Mesodermal cell (in vitro differentiated cells): ENCODE results near the gene APBA2.

ENCODE experiments used
- H3K27ac ChIP-seq: 2 replicates; pipeline ENCODE4 v1.7.0; 2013; ENCODE audit warnings: mild to moderate bottlenecking, low read depth, low read length, moderate library complexity; ENCODE audit not compliant: severe bottlenecking
- H3K36me3 ChIP-seq: 2 replicates; pipeline ENCODE4 v1.7.1; 2013; ENCODE audit warnings: mild to moderate bottlenecking, low read length, moderate library complexity; ENCODE audit not compliant: control insufficient read depth, insufficient read depth
- H3K4me1 ChIP-seq: one replicate; pipeline ENCODE4 v1.7.1; 2013; ENCODE audit warnings: mild to moderate bottlenecking, low read length; ENCODE audit not compliant: insufficient read depth, control insufficient read depth, poor library complexity, severe bottlenecking
- H3K4me3 ChIP-seq: 2 replicates; pipeline ENCODE4 v1.7.0; 2013; ENCODE audit warnings: low read length, control low read depth, mild to moderate bottlenecking; ENCODE audit not compliant: insufficient read depth, poor library complexity, severe bottlenecking; ENCODE audit errors: extremely low read depth
- H3K9me3 ChIP-seq: 2 replicates; pipeline ENCODE4 v1.7.1; 2013; ENCODE audit warnings: mild to moderate bottlenecking, low read length, moderate library complexity; ENCODE audit not compliant: control insufficient read depth
- WGBS, 2 experiments: methylation state at CpG; one replicate each; pipeline ENCODE4 v1.1.5; 2013; ENCODE audit warnings: missing lambda C conversion rate in 2 of 2; ENCODE audit not compliant: insufficient coverage in 2 of 2; 5-methylcytosine and 5-hydroxymethylcytosine counted together

Gene APBA2

GRCh38 chr15:28978661-28979060, 92.9 kb downstream of the APBA2 start:
- Histone ChIP-seq H3K27ac (no peak overlapping the region), H3K36me3 (no peaks in the 10 kb centered on the region)
- WGBS, 2 experiments, result 78 to 93% methylated on average over 3 of the region's 3 CpGs

GRCh38 chr15:28979208-28979841, 93.6 kb downstream of the APBA2 start:
- Histone ChIP-seq H3K4me1 (peaks cover 24% of the 10 kb centered on the region), H3K36me3 (no peaks in the 10 kb centered on the region), H3K9me3 (no peaks in the 10 kb centered on the region), H3K27ac (no peak overlapping the region), H3K4me3 (no peak overlapping the region)
- WGBS, 2 experiments, result 78 to 85% methylated on average over 8 to 10 of the region's 13 CpGs

More at GRCh38 chr15:28978661-28979060, 92.9 kb downstream of the APBA2 start:
- peaks cover 24% of the 10 kb centered on the region for H3K4me1 ChIP-seq
- no peaks in the 10 kb centered on the region for H3K9me3 ChIP-seq
- no peak overlapping the region for H3K4me3 ChIP-seq

- H3K4me1 ChIP-seq, result peaks cover 32% of the 10 kb centered on the region
- H3K27ac ChIP-seq, result no peak overlapping the region
- WGBS, 2 experiments, result 83 to 100% methylated on average over 1 of the region's 3 CpGs
- no peaks in the 10 kb centered on the region for H3K9me3 ChIP-seq
- no peaks in the 10 kb centered on the region for H3K36me3 ChIP-seq
- no peak overlapping the region for H3K4me3 ChIP-seq
These were observed 95.1 kb downstream of the APBA2 start for GRCh38 chr15:28980709-28981350.

- Histone ChIP-seq H3K36me3 (no peaks in the 10 kb centered on the region), H3K4me1 (peaks cover 36% of the 10 kb centered on the region), H3K9me3 (no peaks in the 10 kb centered on the region), H3K4me3 (no peak overlapping the region), H3K27ac (no peak overlapping the region)
These were observed 95.6 kb downstream of the APBA2 start for GRCh38 chr15:28981351-28981720.

GRCh38 chr15:28981921-28982320, 96.1 kb downstream of the APBA2 start:
- no peak overlapping the region for H3K4me3 ChIP-seq
- no peaks in the 10 kb centered on the region for H3K36me3 ChIP-seq
- peaks cover 1% of the 10 kb centered on the region for H3K9me3 ChIP-seq
- peaks cover 32% of the 10 kb centered on the region for H3K4me1 ChIP-seq
- H3K27ac ChIP-seq, result no peak overlapping the region
- WGBS, 2 experiments, result no CpG with 5 or more reads among the region's 4 CpGs

GRCh38 chr15:28982886-28983285, 97.1 kb downstream of the APBA2 start:
- no peak overlapping the region for H3K4me3 ChIP-seq
- peaks cover 25% of the 10 kb centered on the region for H3K4me1 ChIP-seq
- H3K27ac ChIP-seq, result no peak overlapping the region
- 91 to 100% methylated on average over 6 of the region's 6 CpGs for WGBS, 2 experiments
- H3K9me3 ChIP-seq, result peaks cover 4% of the 10 kb centered on the region
- H3K36me3 ChIP-seq, result no peaks in the 10 kb centered on the region

GRCh38 chr15:28983432-28984311, 97.9 kb downstream of the APBA2 start:
- Histone ChIP-seq H3K27ac (no peak overlapping the region), H3K9me3 (peaks cover 4% of the 10 kb centered on the region), H3K4me3 (no peak overlapping the region), H3K4me1 (peaks cover 20% of the 10 kb centered on the region), H3K36me3 (no peaks in the 10 kb centered on the region)
- 88 to 91% methylated on average over 17 of the region's 20 CpGs for WGBS, 2 experiments

GRCh38 chr15:28984421-28985315, 98.9 kb downstream of the APBA2 start:
- Histone ChIP-seq H3K27ac (peak overlapping the region; percentile 41), H3K4me1 (peaks cover 12% of the 10 kb centered on the region), H3K4me3 (no peak overlapping the region), H3K9me3 (peaks cover 4% of the 10 kb centered on the region), H3K36me3 (no peaks in the 10 kb centered on the region)
- 65 to 69% methylated on average over 6 to 7 of the region's 10 CpGs for WGBS, 2 experiments

- H3K36me3 ChIP-seq, result no peaks in the 10 kb centered on the region
- peaks cover 12% of the 10 kb centered on the region for H3K4me1 ChIP-seq
- 68 to 84% methylated on average over 5 to 6 of the region's 6 CpGs for WGBS, 2 experiments
- no peak overlapping the region for H3K4me3 ChIP-seq
- peaks cover 4% of the 10 kb centered on the region for H3K9me3 ChIP-seq
- H3K27ac ChIP-seq, result peak overlapping the region; percentile 41
These were observed 99.5 kb downstream of the APBA2 start for GRCh38 chr15:28985316-28985645.

GRCh38 chr15:28985691-28986090, 99.9 kb downstream of the APBA2 start:
- Histone ChIP-seq H3K4me1 (peaks cover 12% of the 10 kb centered on the region), H3K27ac (peak overlapping the region; percentile 41), H3K9me3 (peaks cover 4% of the 10 kb centered on the region), H3K36me3 (no peaks in the 10 kb centered on the region), H3K4me3 (no peak overlapping the region)
- WGBS, 2 experiments, result 94 to 96% methylated on average over 8 of the region's 8 CpGs
